ENCODE results near the gene CMIP. TPM values are rescaled to one million over a fixed set of nuclear protein-coding genes. Genes with fewer than 3 reads are reported as not detected.
A peak's percentile ranks its signal among the peaks of the same experiment; 100 is the strongest.

Gene CMIP
- total and polyA plus RNA-seq, 10 of the 15 experiments (the other 5 are each of a cell fraction or from before 2014, with no cell fraction given): 1.2 to 43.2 (median 4.4) TPM

- no peak for TF ChIP-seq POLR2AphosphoS2 (IDR thresholded peaks at IDR 0.05; ENCODE audit: low read depth, low read length)
- no peak for TF ChIP-seq ATF2 (IDR thresholded peaks at IDR 0.05; ENCODE audit: low read length)
- TF ChIP-seq HCFC1 (IDR thresholded peaks at IDR 0.05; ENCODE audit: low read length): no peak
- TF ChIP-seq POU2F2 (IDR thresholded peaks at IDR 0.05; ENCODE audit: borderline replicate concordance, low read depth, low read length): peak; percentile 94; the same call in 1 of the 3 replicates
- TF ChIP-seq IKZF2 (IDR thresholded peaks at IDR 0.05): peak; percentile 57 to 71; a peak in 2 of 4 replicates
- peak; percentile 70 for TF ChIP-seq NR2F1 (conservative IDR thresholded peaks at IDR 0.05)
- peak; percentile 75 for TF ChIP-seq IKZF1 (conservative IDR thresholded peaks at IDR 0.05)
- TF ChIP-seq ZNF217 (IDR thresholded peaks at IDR 0.05): peak; percentile 42; the same call in 1 of the 2 replicates
- peak; percentile 75 for TF ChIP-seq RUNX3 (IDR thresholded peaks at IDR 0.05; ENCODE audit: low read length)
- TF ChIP-seq BACH1 (IDR thresholded peaks at IDR 0.05; ENCODE audit: borderline replicate concordance): peak; percentile 43; the same call in 1 of the 2 replicates
- TF ChIP-seq MYC (IDR thresholded peaks at IDR 0.05; ENCODE audit: insufficient read depth, insufficient read length, insufficient replicate concordance, low read length, severe bottlenecking): no peak
- peak; percentile 34; the same call in 1 of the 2 replicates for TF ChIP-seq NKRF (conservative IDR thresholded peaks at IDR 0.05)
- peak; percentile 91 for TF ChIP-seq BCL11A (IDR thresholded peaks at IDR 0.05; ENCODE audit: low read depth, low read length)
- 0 out of 2 replicates have a peak, but pooled peaks have one; percentile 48 for TF ChIP-seq JUND (IDR thresholded peaks at IDR 0.05; ENCODE audit: low read depth, low read length)
- TF ChIP-seq JUNB (IDR thresholded peaks at IDR 0.05): 0 out of 2 replicates have a peak, but pooled peaks have one; percentile 16
- TF ChIP-seq PAX8 (IDR thresholded peaks at IDR 0.05): no peak
- TF ChIP-seq EP300 (IDR thresholded peaks at IDR 0.05; ENCODE audit: borderline replicate concordance in 1 of 2, control insufficient read depth in 1 of 2, low read depth in 2 of 2, low read length in 2 of 2): peak; percentile 69 to 85; a peak in 2 of 4 replicates
- no peak for TF ChIP-seq IRF3 (IDR thresholded peaks at IDR 0.05)
- TF ChIP-seq, protein P1, sequence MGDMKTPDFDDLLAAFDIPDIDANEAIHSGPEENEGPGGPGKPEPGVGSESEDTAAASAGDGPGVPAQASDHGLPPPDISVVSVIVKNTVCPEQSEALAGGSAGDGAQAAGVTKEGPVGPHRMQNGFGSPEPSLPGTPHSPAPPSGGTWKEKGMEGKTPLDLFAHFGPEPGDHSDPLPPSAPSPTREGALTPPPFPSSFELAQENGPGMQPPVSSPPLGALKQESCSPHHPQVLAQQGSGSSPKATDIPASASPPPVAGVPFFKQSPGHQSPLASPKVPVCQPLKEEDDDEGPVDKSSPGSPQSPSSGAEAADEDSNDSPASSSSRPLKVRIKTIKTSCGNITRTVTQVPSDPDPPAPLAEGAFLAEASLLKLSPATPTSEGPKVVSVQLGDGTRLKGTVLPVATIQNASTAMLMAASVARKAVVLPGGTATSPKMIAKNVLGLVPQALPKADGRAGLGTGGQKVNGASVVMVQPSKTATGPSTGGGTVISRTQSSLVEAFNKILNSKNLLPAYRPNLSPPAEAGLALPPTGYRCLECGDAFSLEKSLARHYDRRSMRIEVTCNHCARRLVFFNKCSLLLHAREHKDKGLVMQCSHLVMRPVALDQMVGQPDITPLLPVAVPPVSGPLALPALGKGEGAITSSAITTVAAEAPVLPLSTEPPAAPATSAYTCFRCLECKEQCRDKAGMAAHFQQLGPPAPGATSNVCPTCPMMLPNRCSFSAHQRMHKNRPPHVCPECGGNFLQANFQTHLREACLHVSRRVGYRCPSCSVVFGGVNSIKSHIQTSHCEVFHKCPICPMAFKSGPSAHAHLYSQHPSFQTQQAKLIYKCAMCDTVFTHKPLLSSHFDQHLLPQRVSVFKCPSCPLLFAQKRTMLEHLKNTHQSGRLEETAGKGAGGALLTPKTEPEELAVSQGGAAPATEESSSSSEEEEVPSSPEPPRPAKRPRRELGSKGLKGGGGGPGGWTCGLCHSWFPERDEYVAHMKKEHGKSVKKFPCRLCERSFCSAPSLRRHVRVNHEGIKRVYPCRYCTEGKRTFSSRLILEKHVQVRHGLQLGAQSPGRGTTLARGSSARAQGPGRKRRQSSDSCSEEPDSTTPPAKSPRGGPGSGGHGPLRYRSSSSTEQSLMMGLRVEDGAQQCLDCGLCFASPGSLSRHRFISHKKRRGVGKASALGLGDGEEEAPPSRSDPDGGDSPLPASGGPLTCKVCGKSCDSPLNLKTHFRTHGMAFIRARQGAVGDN (IDR thresholded peaks at IDR 0.05): peak; percentile 29; the same call in 1 of the 2 replicates
- 0 out of 2 replicates have a peak, but pooled peaks have one; percentile 19 for TF ChIP-seq GATAD2B (conservative IDR thresholded peaks at IDR 0.05; ENCODE audit: low read depth)
- TF ChIP-seq ZNF622 (IDR thresholded peaks at IDR 0.05): no peak
- TF ChIP-seq HDGF (IDR thresholded peaks at IDR 0.05): peak; percentile 48; the same call in 1 of the 2 replicates
- no peak for TF ChIP-seq GABPA (IDR thresholded peaks at IDR 0.05; ENCODE audit: low read depth)
- no peak for TF ChIP-seq CBX5 (IDR thresholded peaks at IDR 0.05; ENCODE audit: low read depth)
Measured at GRCh38 chr16:81717662-81718189, 273.1 kb downstream of the CMIP start (continued).

Measured in GM12878 (cell line).